HEK293T (cell line): ENCODE measurements around the gene ENPP6.

Source experiments
- CTCF ChIA-PET: fragments of 350-600 bp; formaldehyde crosslinking; extraction: SDS; loops from one replicate; lab custom pipeline; 2021; ENCODE audit warnings: antibody characterized with exemption, inconsistent platforms; lab: Yijun Ruan, JAX
- POLR2A ChIA-PET: fragments of 350-600 bp; formaldehyde crosslinking; extraction: SDS; loops from one replicate; lab custom pipeline; 2020; ENCODE audit warnings: antibody characterized with exemption, inconsistent platforms; lab: Yijun Ruan, JAX
- DNase-seq: peaks from one replicate; pipeline ENCODE4 v3.0.0; 2012; ENCODE audit warnings: mixed read lengths; ENCODE audit errors: extremely low spot score
- ARNT ChIP-seq: fragments of 450-650 bp; IDR thresholded peaks from 2 replicates; pipeline ENCODE4 v1.6.1; 2017; ENCODE audit warnings: mild to moderate bottlenecking
- BHLHE40 ChIP-seq: fragments of 450-650 bp; IDR thresholded peaks from 2 replicates; pipeline ENCODE4 v1.6.1; 2016; ENCODE audit warnings: mild to moderate bottlenecking, moderate library complexity, borderline replicate concordance
- CTBP1 ChIP-seq: fragments of 450-650 bp; IDR thresholded peaks from 2 replicates; pipeline ENCODE4 v1.6.1; 2016; ENCODE audit warnings: borderline replicate concordance
- ELF4 ChIP-seq: fragments of 450-650 bp; IDR thresholded peaks from 2 replicates; pipeline ENCODE4 v1.6.1; 2017; ENCODE audit warnings: antibody characterized with exemption
- FOXA1 ChIP-seq: fragments of 450-650 bp; IDR thresholded peaks from 2 replicates; pipeline ENCODE4 v1.6.1; 2016; ENCODE audit warnings: mild to moderate bottlenecking
- FOXK2 ChIP-seq: fragments of 450-650 bp; IDR thresholded peaks from 2 replicates; pipeline ENCODE4 v1.6.1; 2016; ENCODE audit warnings: mild to moderate bottlenecking
- FOXM1 ChIP-seq: fragments of 450-650 bp; IDR thresholded peaks from 2 replicates; pipeline ENCODE4 v1.6.1; 2017; ENCODE audit warnings: mild to moderate bottlenecking, borderline replicate concordance
- HDGF ChIP-seq: fragments of 450-650 bp; IDR thresholded peaks from 2 replicates; pipeline ENCODE4 v1.6.1; 2017; ENCODE audit warnings: antibody characterized with exemption, borderline replicate concordance
- L3MBTL2 ChIP-seq: fragments of 450-650 bp; conservative IDR thresholded peaks from 2 replicates; pipeline ENCODE4 v1.6.1; 2016; ENCODE audit warnings: mild to moderate bottlenecking
- LEF1 ChIP-seq: fragments of 450-650 bp; IDR thresholded peaks from 2 replicates; pipeline ENCODE4 v1.6.1; 2017; ENCODE audit warnings: mild to moderate bottlenecking, borderline replicate concordance
- NFRKB ChIP-seq: fragments of 450-650 bp; IDR thresholded peaks from 2 replicates; pipeline ENCODE4 v1.6.1; 2016; ENCODE audit warnings: mild to moderate bottlenecking, moderate library complexity
- PKNOX1 ChIP-seq: fragments of 450-650 bp; IDR thresholded peaks from 2 replicates; pipeline ENCODE4 v1.6.1; 2016
- SP1 ChIP-seq: fragments of 450-650 bp; IDR thresholded peaks from 2 replicates; pipeline ENCODE4 v1.6.1; 2017
- SUZ12 ChIP-seq: fragments of 450-650 bp; IDR thresholded peaks from 2 replicates; pipeline ENCODE4 v1.6.1; 2016; ENCODE audit warnings: mild to moderate bottlenecking
- TARDBP ChIP-seq: fragments of 450-650 bp; IDR thresholded peaks from 2 replicates; pipeline ENCODE4 v1.6.1; 2016
- ZNF384 ChIP-seq: fragments of 450-650 bp; IDR thresholded peaks from 2 replicates; pipeline ENCODE4 v1.6.1; 2016

Gene ENPP6

GRCh38 chr4:184253072-184253420 is 35.4 kb upstream of the ENPP6 start:
- TF ChIP-seq PKNOX1 (no peak), FOXK2 (no peak), FOXM1 (no peak), SP1 (no peak)
- ChIA-PET POLR2A (no interaction called here), CTCF (interaction anchor here (4.1 kb wide), 1 partner anchor 12 kb away, joined by 17 read pairs; no protein-coding TSS in a partner anchor)
- no peak for DNase-seq

- ChIA-PET POLR2A (no interaction called here), CTCF (interaction anchor here (0.7 to 4.1 kb wide), 2 partner anchors 12 to 85 kb away, joined by 3 to 17 read pairs; no protein-coding TSS in a partner anchor)
- TF ChIP-seq SUZ12 = no peak
- no peak for TF ChIP-seq NFRKB
- TF ChIP-seq LEF1 = no peak
- no peak for TF ChIP-seq ELF4
- TF ChIP-seq TARDBP = no peak
- TF ChIP-seq SP1 = no peak
- no peak for DNase-seq
Measured at GRCh38 chr4:184252136-184253071, 34.7 kb upstream of the ENPP6 start.

- ChIA-PET CTCF (interaction anchor here (0.5 to 4.1 kb wide), 5 partner anchors 10 to 88 kb away, joined by 3 to 17 read pairs (median 3); no protein-coding TSS in a partner anchor), POLR2A (no interaction called here)
- DNase-seq = no peak
- TF ChIP-seq PKNOX1 (no peak), SUZ12 (no peak)
Measured at GRCh38 chr4:184251670-184251980, 34.0 kb upstream of the ENPP6 start.

GRCh38 chr4:184250795-184251669 is 33.4 kb upstream of the ENPP6 start:
- no peak for TF ChIP-seq ARNT
- no peak for TF ChIP-seq LEF1
- no peak for TF ChIP-seq FOXK2
- TF ChIP-seq ELF4 = no peak
- TF ChIP-seq CTBP1 = no peak
- no peak for TF ChIP-seq ZNF384
- no peak for TF ChIP-seq L3MBTL2
- no peak for TF ChIP-seq NFRKB
- TF ChIP-seq SP1 = no peak
- no peak for TF ChIP-seq FOXM1
- TF ChIP-seq SUZ12 = no peak
- no peak for TF ChIP-seq BHLHE40
- no peak for TF ChIP-seq HDGF
- TF ChIP-seq FOXA1 = no peak
- TF ChIP-seq PKNOX1 = no peak
- TF ChIP-seq TARDBP = no peak
- ChIA-PET POLR2A (no interaction called here), CTCF (interaction anchor here (0.5 to 4.1 kb wide), 4 partner anchors 11 to 88 kb away, joined by 3 to 17 read pairs (median 3); no protein-coding TSS in a partner anchor)
- peak; percentile 36 for DNase-seq

- DNase-seq = no peak
- CTCF ChIA-PET = no interaction called here
- TF ChIP-seq BHLHE40 (no peak), LEF1 (no peak), FOXK2 (no peak), FOXA1 (no peak), NFRKB (no peak), HDGF (no peak), SUZ12 (no peak), ELF4 (no peak), L3MBTL2 (no peak), ARNT (no peak), TARDBP (no peak), ZNF384 (no peak), SP1 (no peak), PKNOX1 (no peak), FOXM1 (no peak), CTBP1 (no peak)
- POLR2A ChIA-PET = interaction anchor here (0.6 kb wide), 1 partner anchor 26 kb away, joined by 3 read pairs; no protein-coding TSS in a partner anchor
Measured at GRCh38 chr4:184248216-184248615, 30.5 kb upstream of the ENPP6 start.
